H1 (cell line): ENCODE results near the gene LRBA.

Source experiments
- CHD2 ChIP-seq: IDR thresholded peaks from 2 replicates; pipeline ENCODE4 v1.6.1; 2012; ENCODE audit warnings: low read length, improper control_type of control experiment
- EP300 ChIP-seq, 2 experiments: IDR thresholded peaks; 1 replicate in 1 of 2; 2 replicates in 1 of 2; pipeline ENCODE4 v1.6.1; 2011 to 2012; ENCODE audit warnings: low read depth in 2 of 2, low read length in 2 of 2, mild to moderate bottlenecking in 2 of 2, borderline replicate concordance in 1 of 2, inconsistent platforms in 1 of 2, moderate library complexity in 1 of 2
- EZH2 ChIP-seq: fragments of 200-600 bp; sonication (generic); IDR thresholded peaks from 2 replicates; pipeline ENCODE4 v1.7.1; 2012; ENCODE audit warnings: low read depth, mild to moderate bottlenecking, moderate library complexity, low read length, inconsistent platforms; ENCODE audit not compliant: severe bottlenecking
- POLR2A ChIP-seq, 2 experiments: IDR thresholded peaks; 1 replicate in 1 of 2; 2 replicates in 1 of 2; pipeline ENCODE4 v1.6.1; 2011; ENCODE audit warnings: low read depth in 2 of 2, low read length in 2 of 2, mild to moderate bottlenecking in 2 of 2; ENCODE audit errors: control extremely low read depth in 1 of 2
- POLR2AphosphoS5 ChIP-seq: IDR thresholded peaks from 2 replicates; pipeline ENCODE4 v1.6.1; 2011; ENCODE audit warnings: low read depth, low read length
- TF ChIP-seq, protein P1 (sequence below), 3 experiments: IDR thresholded peaks; 1 replicate in 2 of 3; 2 replicates in 1 of 3; pipeline versions ENCODE4 v1.5.1 to v1.6.1; 2011; ENCODE audit warnings: low read length in 3 of 3, mild to moderate bottlenecking in 3 of 3, inconsistent platforms in 2 of 3, low read depth in 1 of 3, moderate library complexity in 1 of 3; ENCODE audit not compliant: insufficient read depth in 1 of 3; ENCODE audit errors: control extremely low read depth in 1 of 3

DNA sequence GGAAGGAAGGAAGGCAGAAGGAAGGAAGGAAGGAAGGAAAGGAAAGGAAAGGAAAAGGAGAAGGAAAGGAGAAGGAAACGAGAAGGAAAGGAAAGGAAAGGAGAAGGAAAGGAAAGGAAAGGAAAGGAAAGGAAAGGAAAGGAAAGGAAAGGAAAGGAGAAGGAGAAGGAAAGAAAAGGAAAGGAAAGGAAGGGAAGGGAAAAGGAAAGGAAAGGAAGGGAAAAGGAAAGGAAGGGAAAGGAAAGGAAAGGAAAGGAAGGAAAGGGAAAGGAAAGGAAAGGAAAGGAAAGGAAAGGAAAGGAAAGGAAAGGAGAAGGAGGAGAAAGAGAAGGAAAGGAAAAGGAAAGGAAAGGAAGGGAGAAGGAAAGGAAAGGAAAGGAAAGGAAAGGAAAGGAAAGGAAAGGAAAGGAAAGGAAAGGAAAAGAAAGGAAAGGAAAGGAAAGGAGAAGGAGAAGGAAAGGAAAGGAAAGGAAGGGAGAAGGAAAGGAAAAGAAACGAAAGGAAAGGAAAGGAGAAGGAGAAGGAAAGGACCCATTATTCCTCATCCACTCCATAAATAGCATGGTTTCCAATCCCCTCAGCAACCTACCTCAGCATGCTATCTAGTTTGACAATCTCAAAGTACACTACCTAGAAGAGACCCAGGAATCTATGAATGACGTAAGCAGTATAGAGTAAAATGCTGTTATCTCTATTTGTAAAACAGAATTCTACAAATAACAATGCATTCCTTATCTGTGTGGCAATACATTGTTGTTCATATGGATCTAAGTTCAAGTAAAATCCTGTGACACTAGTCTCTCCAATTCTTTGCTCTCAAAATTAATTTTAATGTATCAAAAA, 209.7 kb downstream of the LRBA start:
- TF ChIP-seq, protein P1, sequence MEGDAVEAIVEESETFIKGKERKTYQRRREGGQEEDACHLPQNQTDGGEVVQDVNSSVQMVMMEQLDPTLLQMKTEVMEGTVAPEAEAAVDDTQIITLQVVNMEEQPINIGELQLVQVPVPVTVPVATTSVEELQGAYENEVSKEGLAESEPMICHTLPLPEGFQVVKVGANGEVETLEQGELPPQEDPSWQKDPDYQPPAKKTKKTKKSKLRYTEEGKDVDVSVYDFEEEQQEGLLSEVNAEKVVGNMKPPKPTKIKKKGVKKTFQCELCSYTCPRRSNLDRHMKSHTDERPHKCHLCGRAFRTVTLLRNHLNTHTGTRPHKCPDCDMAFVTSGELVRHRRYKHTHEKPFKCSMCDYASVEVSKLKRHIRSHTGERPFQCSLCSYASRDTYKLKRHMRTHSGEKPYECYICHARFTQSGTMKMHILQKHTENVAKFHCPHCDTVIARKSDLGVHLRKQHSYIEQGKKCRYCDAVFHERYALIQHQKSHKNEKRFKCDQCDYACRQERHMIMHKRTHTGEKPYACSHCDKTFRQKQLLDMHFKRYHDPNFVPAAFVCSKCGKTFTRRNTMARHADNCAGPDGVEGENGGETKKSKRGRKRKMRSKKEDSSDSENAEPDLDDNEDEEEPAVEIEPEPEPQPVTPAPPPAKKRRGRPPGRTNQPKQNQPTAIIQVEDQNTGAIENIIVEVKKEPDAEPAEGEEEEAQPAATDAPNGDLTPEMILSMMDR (IDR thresholded peaks at IDR 0.05; ENCODE audit: control extremely low read depth in 1 of 3, insufficient read depth in 1 of 3, low read depth in 1 of 3, low read length in 3 of 3) = no peak
- no peak for TF ChIP-seq CHD2
- no peak for TF ChIP-seq POLR2A (IDR thresholded peaks at IDR 0.05; ENCODE audit: control extremely low read depth in 1 of 2, low read depth in 2 of 2, low read length in 2 of 2)
- no peak for TF ChIP-seq POLR2AphosphoS5
- no peak for TF ChIP-seq EP300 (IDR thresholded peaks at IDR 0.05; ENCODE audit: borderline replicate concordance in 1 of 2, low read depth in 2 of 2, low read length in 2 of 2)
- no peak for TF ChIP-seq EZH2
